Keratinocyte (primary cell): ENCODE measurements around the gene GRK5. TPM values are rescaled to one million over a fixed set of nuclear protein-coding genes. Genes with fewer than 3 reads are reported as not detected.

Source experiments
- DNase-seq: peaks from one replicate; pipeline ENCODE4 v3.0.0-alpha.2; 2011; ENCODE audit warnings: low read depth, missing footprints, low spot score
- FAIRE-seq: peaks from 2 replicates; lab custom pipeline; 2011; peaks lifted over from hg19 to GRCh38; lab: Jason Lieb, UNC
- H2AFZ ChIP-seq: 2 replicates; pipeline ENCODE4 v1.6.0; 2012; ENCODE audit warnings: low read length, control low read depth, inconsistent platforms; ENCODE audit not compliant: control insufficient read depth
- H3K27ac ChIP-seq: 2 replicates; pipeline ENCODE4 v1.5.1; 2011; ENCODE audit warnings: low read length; ENCODE audit not compliant: control insufficient read depth, insufficient read depth
- H3K27me3 ChIP-seq: 3 replicates; pipeline ENCODE4 v1.6.0; 2011; ENCODE audit warnings: low read length; ENCODE audit not compliant: control insufficient read depth, insufficient read depth; ENCODE audit errors: extremely low read depth
- H3K36me3 ChIP-seq, 2 experiments: 2 replicates in 1 of 2; 3 replicates in 1 of 2; pipeline ENCODE4 v1.5.1; 2011; ENCODE audit warnings: low read length in 2 of 2, mild to moderate bottlenecking in 1 of 2; ENCODE audit not compliant: control insufficient read depth in 2 of 2, insufficient read depth in 2 of 2; ENCODE audit errors: extremely low read depth in 1 of 2
- H3K4me1 ChIP-seq: 3 replicates; pipeline ENCODE4 v1.5.1; 2011; ENCODE audit warnings: low read length; ENCODE audit not compliant: control insufficient read depth, insufficient read depth; ENCODE audit errors: extremely low read depth
- H3K4me2 ChIP-seq: 3 replicates; pipeline ENCODE4 v1.6.0; 2011; ENCODE audit warnings: low read depth, low read length; ENCODE audit not compliant: control insufficient read depth, insufficient read depth; ENCODE audit errors: extremely low read depth
- H3K4me3 ChIP-seq, 3 experiments: fragments of 200-600 bp in 1 of 3; sonication (generic) in 1 of 3; 2 replicates in 2 of 3; 3 replicates in 1 of 3; pipeline ENCODE4 v1.5.1; 2011 to 2016; ENCODE audit warnings: low read length in 3 of 3, mild to moderate bottlenecking in 3 of 3, control low read depth in 2 of 3, inconsistent platforms in 1 of 3, low read depth in 1 of 3, mixed read lengths in 1 of 3, mixed run types in 1 of 3, moderate library complexity in 1 of 3; ENCODE audit not compliant: control insufficient read depth in 2 of 3, insufficient read depth in 2 of 3; ENCODE audit errors: extremely low read depth in 1 of 3
- H3K79me2 ChIP-seq: 2 replicates; pipeline ENCODE4 v1.6.0; 2012; ENCODE audit warnings: low read length; ENCODE audit not compliant: control insufficient read depth, insufficient read depth
- H3K9ac ChIP-seq: 3 replicates; pipeline ENCODE4 v1.6.0; 2011; ENCODE audit warnings: low read length; ENCODE audit not compliant: control insufficient read depth, insufficient read depth; ENCODE audit errors: extremely low read depth
- H3K9me1 ChIP-seq: 3 replicates; pipeline ENCODE4 v1.6.0; 2011; ENCODE audit warnings: low read length; ENCODE audit not compliant: control insufficient read depth, insufficient read depth; ENCODE audit errors: extremely low read depth
- H3K9me3 ChIP-seq: 2 replicates; pipeline ENCODE4 v1.5.1; 2012; ENCODE audit warnings: low read depth, low read length; ENCODE audit not compliant: control insufficient read depth
- H4K20me1 ChIP-seq: 3 replicates; pipeline ENCODE4 v1.6.0; 2011; ENCODE audit warnings: low read length; ENCODE audit not compliant: control insufficient read depth, insufficient read depth; ENCODE audit errors: extremely low read depth
- EZH2 ChIP-seq: IDR thresholded peaks from one replicate; pipeline ENCODE4 v1.6.1; 2012; ENCODE audit warnings: inconsistent platforms, mild to moderate bottlenecking, low read length, moderate library complexity
- dilution Hi-C: fragments of 300-500 bp; cut with MboI; formaldehyde crosslinking; loops from one replicate; pipeline ENCODE4 v1.7.0; 2020; ENCODE audit warnings: low sequenced_read_pairs; ENCODE audit not compliant: extremely low pct_ligation_motif_present
- polyA plus RNA-seq, 5 experiments: library from polyadenylated mRNA; depleted of rRNA in 3 of 5; stranded (reverse) in 3 of 5; stranded (forward) in 1 of 5; unstranded in 1 of 5; fragments of >200 nt; gene quantifications; 1 replicate in 1 of 5; 2 replicates in 3 of 5; 3 replicates in 1 of 5; pipeline versions ENCODE4 v1.2.1 to v1.2.3, GENCODE V29; 2011 to 2012; ENCODE audit warnings: missing spikeins in 2 of 5, low read depth in 1 of 5, low replicate concordance in 1 of 5
- TF ChIP-seq, protein P1 (sequence below), 3 experiments: IDR thresholded peaks in 1 of 3; conservative IDR thresholded peaks in 1 of 3; optimal IDR thresholded peaks in 1 of 3; 2 replicates in 2 of 3; 3 replicates in 1 of 3; pipeline versions ENCODE3 to v1.5.1; 2011; ENCODE audit warnings: low read length in 3 of 3, mild to moderate bottlenecking in 3 of 3, moderate library complexity in 2 of 3, control low read depth in 1 of 3, inconsistent platforms in 1 of 3; ENCODE audit not compliant: insufficient read depth in 2 of 3; ENCODE audit errors: extremely low read depth in 1 of 3

Gene GRK5
- polyA plus RNA-seq, 1 donor (not counting 4 experiments of a cell fraction or from before 2014, with no cell fraction given) = 7.6 TPM

DNA sequence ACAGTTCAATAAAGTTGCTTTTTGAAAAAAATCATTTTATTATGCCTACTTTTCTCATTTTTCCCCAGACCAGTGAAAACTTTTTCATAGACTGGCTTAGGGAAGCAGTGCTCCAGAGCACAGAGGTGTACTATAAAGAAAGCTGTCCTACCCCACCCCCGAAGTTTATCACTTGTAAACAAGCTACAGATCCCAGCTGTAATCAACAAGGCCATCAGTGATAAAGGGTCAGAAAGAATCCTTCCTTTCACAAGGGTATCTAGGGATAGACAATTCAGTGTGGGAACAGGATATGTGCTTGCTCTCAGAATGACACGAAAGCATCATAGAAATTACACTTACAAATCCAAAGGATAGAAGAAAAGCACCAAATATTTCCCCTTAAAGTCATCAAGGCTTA lies 33.3 kb upstream of the GRK5 start:
- Histone ChIP-seq H3K27ac (no peak overlapping the region), H2AFZ (no peak overlapping the region), H3K4me1 (peaks cover 17% of the 10 kb centered on the region), H3K9me1 (no peaks in the 10 kb centered on the region), H3K36me3 (peaks cover 29 to 34% of the 10 kb centered on the region in 2 experiments), H3K4me3 (no peak overlapping the region), H3K9ac (no peak overlapping the region), H4K20me1 (no peaks in the 10 kb centered on the region), H3K27me3 (no peaks in the 10 kb centered on the region), H3K9me3 (no peaks in the 10 kb centered on the region), H3K79me2 (peaks cover 42% of the 10 kb centered on the region), H3K4me2 (no peak overlapping the region)
- TF ChIP-seq, protein P1, sequence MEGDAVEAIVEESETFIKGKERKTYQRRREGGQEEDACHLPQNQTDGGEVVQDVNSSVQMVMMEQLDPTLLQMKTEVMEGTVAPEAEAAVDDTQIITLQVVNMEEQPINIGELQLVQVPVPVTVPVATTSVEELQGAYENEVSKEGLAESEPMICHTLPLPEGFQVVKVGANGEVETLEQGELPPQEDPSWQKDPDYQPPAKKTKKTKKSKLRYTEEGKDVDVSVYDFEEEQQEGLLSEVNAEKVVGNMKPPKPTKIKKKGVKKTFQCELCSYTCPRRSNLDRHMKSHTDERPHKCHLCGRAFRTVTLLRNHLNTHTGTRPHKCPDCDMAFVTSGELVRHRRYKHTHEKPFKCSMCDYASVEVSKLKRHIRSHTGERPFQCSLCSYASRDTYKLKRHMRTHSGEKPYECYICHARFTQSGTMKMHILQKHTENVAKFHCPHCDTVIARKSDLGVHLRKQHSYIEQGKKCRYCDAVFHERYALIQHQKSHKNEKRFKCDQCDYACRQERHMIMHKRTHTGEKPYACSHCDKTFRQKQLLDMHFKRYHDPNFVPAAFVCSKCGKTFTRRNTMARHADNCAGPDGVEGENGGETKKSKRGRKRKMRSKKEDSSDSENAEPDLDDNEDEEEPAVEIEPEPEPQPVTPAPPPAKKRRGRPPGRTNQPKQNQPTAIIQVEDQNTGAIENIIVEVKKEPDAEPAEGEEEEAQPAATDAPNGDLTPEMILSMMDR (optimal IDR thresholded peaks at IDR 0.05 in 1 of 3, IDR thresholded peaks at IDR 0.05 in 1 of 3, conservative IDR thresholded peaks at IDR 0.05 in 1 of 3; ENCODE audit: extremely low read depth in 1 of 3, insufficient read depth in 2 of 3, low read length in 3 of 3) = no peak
- no peak for TF ChIP-seq EZH2
- dilution Hi-C loops = no loop called here
- no peak for DNase-seq
- FAIRE-seq = no peak

DNA sequence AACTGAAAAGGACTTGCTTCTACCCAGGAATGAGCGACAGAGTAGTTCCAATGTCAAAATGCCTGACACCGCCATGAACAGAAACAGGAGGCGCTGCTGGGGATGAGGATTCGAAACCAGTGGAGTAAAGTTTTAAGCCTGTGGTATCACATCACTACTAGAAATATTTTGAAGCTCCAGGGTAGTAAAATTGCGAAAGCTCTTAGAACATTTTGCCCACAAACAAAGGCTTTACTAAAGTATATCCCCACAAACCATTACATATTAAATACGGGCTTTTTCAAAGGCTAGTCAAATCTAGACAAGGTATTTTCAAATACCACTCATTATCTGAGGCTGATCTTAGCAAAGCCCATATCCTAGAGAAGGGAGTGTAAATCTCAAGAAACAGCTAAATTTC lies 31.2 kb upstream of the GRK5 start:
- H2AFZ ChIP-seq = no peak overlapping the region
- no peak overlapping the region for H3K4me3 ChIP-seq
- no peak overlapping the region for H3K27ac ChIP-seq
- FAIRE-seq (no peak), DNase-seq (no peak)
- H4K20me1 ChIP-seq = no peaks in the 10 kb centered on the region
- no peaks in the 10 kb centered on the region for H3K9me1 ChIP-seq
- H3K36me3 ChIP-seq = peaks cover 18 to 30% of the 10 kb centered on the region in 2 experiments
- H3K4me2 ChIP-seq = no peak overlapping the region
- H3K9ac ChIP-seq = no peak overlapping the region
- H3K79me2 ChIP-seq = peaks cover 42% of the 10 kb centered on the region
- TF ChIP-seq, protein P1 (optimal IDR thresholded peaks at IDR 0.05 in 1 of 3, IDR thresholded peaks at IDR 0.05 in 1 of 3, conservative IDR thresholded peaks at IDR 0.05 in 1 of 3; ENCODE audit: extremely low read depth in 1 of 3, insufficient read depth in 2 of 3, low read length in 3 of 3) = no peak
- no peak for TF ChIP-seq EZH2
- dilution Hi-C loops = no loop called here
- H3K27me3 ChIP-seq = no peaks in the 10 kb centered on the region
- peaks cover 17% of the 10 kb centered on the region for H3K4me1 ChIP-seq
- no peaks in the 10 kb centered on the region for H3K9me3 ChIP-seq
